Thyroid gland (tissue), 4 donors: ENCODE results near the gene APLNR.

ENCODE experiments used
- POLR2A ChIP-seq, 2 donors: fragments of 450-650 bp; IDR thresholded peaks; one replicate each; pipeline ENCODE4 v1.6.1; 2017; ENCODE audit warnings: antibody characterized with exemption in 2 of 2, mild to moderate bottlenecking in 2 of 2, moderate library complexity in 1 of 2
- TF ChIP-seq, protein P1 (sequence below), 6 experiments: fragments of 200-600 bp in 3 of 6; fragments of 450-650 bp in 3 of 6; sonication (generic) in 3 of 6; IDR thresholded peaks; one replicate each; pipeline ENCODE4 v1.5.1; 2016 to 2019; ENCODE audit warnings: antibody characterized with exemption in 6 of 6, mild to moderate bottlenecking in 2 of 6, inconsistent platforms in 1 of 6, moderate library complexity in 1 of 6

DNA sequence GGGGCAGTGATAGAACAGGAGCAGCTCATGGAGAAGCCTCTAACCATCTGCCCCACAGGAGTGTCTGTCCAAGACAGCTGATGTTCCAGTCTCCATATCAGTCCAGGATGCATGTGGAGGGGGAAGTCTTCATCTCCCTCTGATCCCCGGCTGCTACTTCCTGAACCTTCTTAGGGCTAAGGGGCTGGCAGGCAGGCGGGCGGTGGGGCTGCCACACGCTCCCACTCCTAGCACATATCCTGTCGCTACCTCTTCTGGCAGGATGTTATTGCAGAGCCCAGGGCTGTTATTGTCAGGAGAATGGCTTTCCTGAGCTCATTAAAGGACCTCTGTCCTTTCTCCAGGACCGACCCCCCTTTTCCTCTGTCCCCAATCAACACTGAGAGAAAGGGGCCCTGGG is 29.9 kb downstream of the APLNR start:
- TF ChIP-seq, protein P1, sequence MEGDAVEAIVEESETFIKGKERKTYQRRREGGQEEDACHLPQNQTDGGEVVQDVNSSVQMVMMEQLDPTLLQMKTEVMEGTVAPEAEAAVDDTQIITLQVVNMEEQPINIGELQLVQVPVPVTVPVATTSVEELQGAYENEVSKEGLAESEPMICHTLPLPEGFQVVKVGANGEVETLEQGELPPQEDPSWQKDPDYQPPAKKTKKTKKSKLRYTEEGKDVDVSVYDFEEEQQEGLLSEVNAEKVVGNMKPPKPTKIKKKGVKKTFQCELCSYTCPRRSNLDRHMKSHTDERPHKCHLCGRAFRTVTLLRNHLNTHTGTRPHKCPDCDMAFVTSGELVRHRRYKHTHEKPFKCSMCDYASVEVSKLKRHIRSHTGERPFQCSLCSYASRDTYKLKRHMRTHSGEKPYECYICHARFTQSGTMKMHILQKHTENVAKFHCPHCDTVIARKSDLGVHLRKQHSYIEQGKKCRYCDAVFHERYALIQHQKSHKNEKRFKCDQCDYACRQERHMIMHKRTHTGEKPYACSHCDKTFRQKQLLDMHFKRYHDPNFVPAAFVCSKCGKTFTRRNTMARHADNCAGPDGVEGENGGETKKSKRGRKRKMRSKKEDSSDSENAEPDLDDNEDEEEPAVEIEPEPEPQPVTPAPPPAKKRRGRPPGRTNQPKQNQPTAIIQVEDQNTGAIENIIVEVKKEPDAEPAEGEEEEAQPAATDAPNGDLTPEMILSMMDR (IDR thresholded peaks at IDR 0.05) = no peak
- TF ChIP-seq POLR2A (IDR thresholded peaks at IDR 0.05) = no peak
